NCI-H2227 treated with DMSO at 0.1 percent for 48 hours (cell line): ENCODE measurements around the gene TFEB.

Source experiments
- DNase-seq: peaks from one replicate; lab custom pipeline; 2025; lab: John Stamatoyannopoulos, UW

Gene TFEB

GRCh38 chr6:41674231-41675000 lies 61.0 kb downstream of the TFEB start:
- no peak for DNase-seq

GRCh38 chr6:41673704-41674000 lies 61.8 kb downstream of the TFEB start:
- DNase-seq, result no peak

- no peak for DNase-seq
Observed at GRCh38 chr6:41672816-41673703, 62.3 kb downstream of the TFEB start.

- DNase-seq, result no peak
Observed at GRCh38 chr6:41672016-41672415, 63.4 kb downstream of the TFEB start.

GRCh38 chr6:41671376-41671775 lies 64.0 kb downstream of the TFEB start:
- DNase-seq, result no peak

- DNase-seq, result no peak
Observed at GRCh38 chr6:41670703-41671360, 64.6 kb downstream of the TFEB start.

- DNase-seq, result no peak
Observed at GRCh38 chr6:41668968-41669367, 66.4 kb downstream of the TFEB start.

GRCh38 chr6:41667195-41667594 lies 68.2 kb downstream of the TFEB start:
- no peak for DNase-seq

- DNase-seq, result no peak
Observed at GRCh38 chr6:41664271-41664670, 71.1 kb downstream of the TFEB start.

GRCh38 chr6:41663568-41663967 lies 71.8 kb downstream of the TFEB start:
- no peak for DNase-seq

GRCh38 chr6:41659935-41660334 lies 75.5 kb downstream of the TFEB start:
- no peak for DNase-seq

- no peak for DNase-seq
Observed at GRCh38 chr6:41658636-41659035, 76.8 kb downstream of the TFEB start.

- no peak for DNase-seq
Observed at GRCh38 chr6:41657131-41658094, 78.0 kb downstream of the TFEB start.

- no peak for DNase-seq
Observed at GRCh38 chr6:41656002-41656691, 79.3 kb downstream of the TFEB start.

GRCh38 chr6:41655646-41656001 lies 79.8 kb downstream of the TFEB start:
- no peak for DNase-seq

- no peak for DNase-seq
Observed at GRCh38 chr6:41655176-41655575, 80.2 kb downstream of the TFEB start.

- no peak for DNase-seq
Observed at GRCh38 chr6:41654698-41655151, 80.7 kb downstream of the TFEB start.

- no peak for DNase-seq
Observed at GRCh38 chr6:41654151-41654697, 81.2 kb downstream of the TFEB start.

- no peak for DNase-seq
Observed at GRCh38 chr6:41653691-41654090, 81.7 kb downstream of the TFEB start.

- no peak for DNase-seq
Observed at GRCh38 chr6:41652866-41653652, 82.3 kb downstream of the TFEB start.
